ENCODE results near the gene GRIN3A. TPM values are rescaled to one million over a fixed set of nuclear protein-coding genes. Genes with fewer than 3 reads are reported as not detected.

GRIN3A gene
- total RNA-seq, 1 experiment from 2014 or later: 0.02 TPM

DNA sequence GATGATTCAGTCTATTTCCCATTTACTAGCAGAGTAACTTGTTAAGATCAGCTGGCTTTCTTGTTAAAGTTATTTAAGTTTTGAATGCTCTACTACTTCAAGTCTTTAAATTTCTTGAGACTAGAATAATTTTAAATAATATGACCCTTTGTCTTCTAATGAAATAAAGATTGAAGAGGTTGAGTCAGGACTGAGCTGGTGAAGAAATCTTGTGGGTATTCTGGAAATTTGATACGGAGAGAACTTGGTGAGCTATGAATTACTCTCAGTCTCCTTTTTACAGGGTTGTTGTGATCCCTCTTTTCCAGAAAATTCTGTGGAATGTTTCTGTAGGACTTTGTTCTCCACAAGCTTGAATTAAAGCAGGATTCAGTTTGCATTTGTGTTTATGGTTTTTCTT is 175.5 kb downstream of the GRIN3A start (continued):
- TF ChIP-seq, protein P1, sequence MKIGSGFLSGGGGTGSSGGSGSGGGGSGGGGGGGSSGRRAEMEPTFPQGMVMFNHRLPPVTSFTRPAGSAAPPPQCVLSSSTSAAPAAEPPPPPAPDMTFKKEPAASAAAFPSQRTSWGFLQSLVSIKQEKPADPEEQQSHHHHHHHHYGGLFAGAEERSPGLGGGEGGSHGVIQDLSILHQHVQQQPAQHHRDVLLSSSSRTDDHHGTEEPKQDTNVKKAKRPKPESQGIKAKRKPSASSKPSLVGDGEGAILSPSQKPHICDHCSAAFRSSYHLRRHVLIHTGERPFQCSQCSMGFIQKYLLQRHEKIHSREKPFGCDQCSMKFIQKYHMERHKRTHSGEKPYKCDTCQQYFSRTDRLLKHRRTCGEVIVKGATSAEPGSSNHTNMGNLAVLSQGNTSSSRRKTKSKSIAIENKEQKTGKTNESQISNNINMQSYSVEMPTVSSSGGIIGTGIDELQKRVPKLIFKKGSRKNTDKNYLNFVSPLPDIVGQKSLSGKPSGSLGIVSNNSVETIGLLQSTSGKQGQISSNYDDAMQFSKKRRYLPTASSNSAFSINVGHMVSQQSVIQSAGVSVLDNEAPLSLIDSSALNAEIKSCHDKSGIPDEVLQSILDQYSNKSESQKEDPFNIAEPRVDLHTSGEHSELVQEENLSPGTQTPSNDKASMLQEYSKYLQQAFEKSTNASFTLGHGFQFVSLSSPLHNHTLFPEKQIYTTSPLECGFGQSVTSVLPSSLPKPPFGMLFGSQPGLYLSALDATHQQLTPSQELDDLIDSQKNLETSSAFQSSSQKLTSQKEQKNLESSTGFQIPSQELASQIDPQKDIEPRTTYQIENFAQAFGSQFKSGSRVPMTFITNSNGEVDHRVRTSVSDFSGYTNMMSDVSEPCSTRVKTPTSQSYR (CRISPR knock-in tag; IDR thresholded peaks at IDR 0.05): no peak
- no peak for TF ChIP-seq ATF1 (CRISPR knock-in tag; IDR thresholded peaks at IDR 0.05)
- no peak for TF ChIP-seq RELA (CRISPR knock-in tag; IDR thresholded peaks at IDR 0.05; ENCODE audit: borderline replicate concordance)

DNA sequence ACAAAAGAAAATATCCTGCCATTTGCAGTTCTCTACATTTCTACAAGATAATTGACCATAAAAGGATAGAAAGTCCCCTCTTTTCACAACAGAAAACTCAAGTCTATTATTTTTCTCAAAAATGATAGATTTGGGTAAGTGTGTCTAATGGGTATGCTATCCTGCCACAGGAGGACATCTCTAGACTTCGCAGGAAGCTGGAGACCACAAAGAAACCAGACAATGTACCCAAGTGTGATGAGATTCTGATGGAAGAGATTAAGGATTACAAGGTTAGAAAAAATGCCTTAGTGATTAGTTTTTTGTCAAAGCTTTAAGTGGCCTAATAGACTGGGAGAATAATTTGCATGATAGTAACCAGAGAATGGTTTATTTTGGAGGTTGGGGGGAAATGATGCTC is 176.7 kb downstream of the GRIN3A start:
- peaks cover 14% of the 10 kb centered on the region for H3K9me3 Mint-ChIP-seq
- no peak overlapping the region for H3K27ac Mint-ChIP-seq
- DNase-seq (ENCODE audit: low spot score): no peak
- H3K4me3 Mint-ChIP-seq: no peak overlapping the region
- no peak for TF ChIP-seq GTF2I (CRISPR knock-in tag; conservative IDR thresholded peaks at IDR 0.05)
- no peak for TF ChIP-seq ZNF219 (CRISPR knock-in tag; IDR thresholded peaks at IDR 0.05; ENCODE audit: borderline replicate concordance)
- no peak for TF ChIP-seq ZNF138 (CRISPR knock-in tag; conservative IDR thresholded peaks at IDR 0.05)
- TF ChIP-seq HMGA2 (CRISPR knock-in tag; IDR thresholded peaks at IDR 0.05): no peak
- no peak for TF ChIP-seq ZBTB21 (CRISPR knock-in tag; IDR thresholded peaks at IDR 0.05; ENCODE audit: borderline replicate concordance)
- TF ChIP-seq, protein P1 (CRISPR knock-in tag; IDR thresholded peaks at IDR 0.05): no peak
- no peak for TF ChIP-seq IRF2 (CRISPR knock-in tag; IDR thresholded peaks at IDR 0.05; ENCODE audit: borderline replicate concordance, low read depth)
- TF ChIP-seq, protein P2, sequence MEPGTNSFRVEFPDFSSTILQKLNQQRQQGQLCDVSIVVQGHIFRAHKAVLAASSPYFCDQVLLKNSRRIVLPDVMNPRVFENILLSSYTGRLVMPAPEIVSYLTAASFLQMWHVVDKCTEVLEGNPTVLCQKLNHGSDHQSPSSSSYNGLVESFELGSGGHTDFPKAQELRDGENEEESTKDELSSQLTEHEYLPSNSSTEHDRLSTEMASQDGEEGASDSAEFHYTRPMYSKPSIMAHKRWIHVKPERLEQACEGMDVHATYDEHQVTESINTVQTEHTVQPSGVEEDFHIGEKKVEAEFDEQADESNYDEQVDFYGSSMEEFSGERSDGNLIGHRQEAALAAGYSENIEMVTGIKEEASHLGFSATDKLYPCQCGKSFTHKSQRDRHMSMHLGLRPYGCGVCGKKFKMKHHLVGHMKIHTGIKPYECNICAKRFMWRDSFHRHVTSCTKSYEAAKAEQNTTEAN (CRISPR knock-in tag; IDR thresholded peaks at IDR 0.05): no peak
- TF ChIP-seq NR2C2 (CRISPR knock-in tag; IDR thresholded peaks at IDR 0.05): no peak
- TF ChIP-seq NR3C1 (CRISPR knock-in tag; conservative IDR thresholded peaks at IDR 0.05; ENCODE audit: low read depth): no peak
- TF ChIP-seq SP1 (CRISPR knock-in tag; conservative IDR thresholded peaks at IDR 0.05): no peak
- TF ChIP-seq, protein P3, sequence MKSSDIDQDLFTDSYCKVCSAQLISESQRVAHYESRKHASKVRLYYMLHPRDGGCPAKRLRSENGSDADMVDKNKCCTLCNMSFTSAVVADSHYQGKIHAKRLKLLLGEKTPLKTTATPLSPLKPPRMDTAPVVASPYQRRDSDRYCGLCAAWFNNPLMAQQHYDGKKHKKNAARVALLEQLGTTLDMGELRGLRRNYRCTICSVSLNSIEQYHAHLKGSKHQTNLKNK (CRISPR knock-in tag; IDR thresholded peaks at IDR 0.05): no peak
- no peak for TF ChIP-seq SOX15 (CRISPR knock-in tag; IDR thresholded peaks at IDR 0.05)
- TF ChIP-seq CBFB (CRISPR knock-in tag; IDR thresholded peaks at IDR 0.05; ENCODE audit: low read depth): no peak
- TF ChIP-seq, protein P4, sequence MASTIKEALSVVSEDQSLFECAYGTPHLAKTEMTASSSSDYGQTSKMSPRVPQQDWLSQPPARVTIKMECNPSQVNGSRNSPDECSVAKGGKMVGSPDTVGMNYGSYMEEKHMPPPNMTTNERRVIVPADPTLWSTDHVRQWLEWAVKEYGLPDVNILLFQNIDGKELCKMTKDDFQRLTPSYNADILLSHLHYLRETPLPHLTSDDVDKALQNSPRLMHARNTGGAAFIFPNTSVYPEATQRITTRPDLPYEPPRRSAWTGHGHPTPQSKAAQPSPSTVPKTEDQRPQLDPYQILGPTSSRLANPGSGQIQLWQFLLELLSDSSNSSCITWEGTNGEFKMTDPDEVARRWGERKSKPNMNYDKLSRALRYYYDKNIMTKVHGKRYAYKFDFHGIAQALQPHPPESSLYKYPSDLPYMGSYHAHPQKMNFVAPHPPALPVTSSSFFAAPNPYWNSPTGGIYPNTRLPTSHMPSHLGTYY (CRISPR knock-in tag; IDR thresholded peaks at IDR 0.05): no peak
- TF ChIP-seq, protein P5, sequence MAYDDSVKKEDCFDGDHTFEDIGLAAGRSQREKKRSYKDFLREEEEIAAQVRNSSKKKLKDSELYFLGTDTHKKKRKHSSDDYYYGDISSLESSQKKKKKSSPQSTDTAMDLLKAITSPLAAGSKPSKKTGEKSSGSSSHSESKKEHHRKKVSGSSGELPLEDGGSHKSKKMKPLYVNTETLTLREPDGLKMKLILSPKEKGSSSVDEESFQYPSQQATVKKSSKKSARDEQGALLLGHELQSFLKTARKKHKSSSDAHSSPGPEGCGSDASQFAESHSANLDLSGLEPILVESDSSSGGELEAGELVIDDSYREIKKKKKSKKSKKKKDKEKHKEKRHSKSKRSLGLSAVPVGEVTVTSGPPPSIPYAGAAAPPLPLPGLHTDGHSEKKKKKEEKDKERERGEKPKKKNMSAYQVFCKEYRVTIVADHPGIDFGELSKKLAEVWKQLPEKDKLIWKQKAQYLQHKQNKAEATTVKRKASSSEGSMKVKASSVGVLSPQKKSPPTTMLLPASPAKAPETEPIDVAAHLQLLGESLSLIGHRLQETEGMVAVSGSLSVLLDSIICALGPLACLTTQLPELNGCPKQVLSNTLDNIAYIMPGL (CRISPR knock-in tag; IDR thresholded peaks at IDR 0.05): no peak
- no peak for TF ChIP-seq KAT7 (CRISPR knock-in tag; IDR thresholded peaks at IDR 0.05; ENCODE audit: borderline replicate concordance)
- ATAC-seq: no peak
- H3K4me1 Mint-ChIP-seq: no peaks in the 10 kb centered on the region
- ChIA-PET CTCF (no interaction called here), POLR2A (interaction anchor here (0.6 kb wide), 1 partner anchor 90 kb away, joined by 3 read pairs; no protein-coding TSS in a partner anchor)
- peaks cover 85% of the 10 kb centered on the region for H3K36me3 Mint-ChIP-seq
- no peaks in the 10 kb centered on the region for H3K27me3 Mint-ChIP-seq (ENCODE audit: low read depth)
